IPS DF 4.7 (cell line): ENCODE data around the gene RNF115.
"Not testable (repeated sequence)": the region's sequence is repeated elsewhere in the genome, so short reads cannot be mapped to it uniquely, and the experiment has no call there.

Experiments used
- DNase-seq: peaks from one replicate; pipeline ENCODE4 v3.0.0-alpha.2; 2013; ENCODE audit warnings: low spot score; ENCODE audit errors: extremely low read depth

The RNF115 gene

DNA sequence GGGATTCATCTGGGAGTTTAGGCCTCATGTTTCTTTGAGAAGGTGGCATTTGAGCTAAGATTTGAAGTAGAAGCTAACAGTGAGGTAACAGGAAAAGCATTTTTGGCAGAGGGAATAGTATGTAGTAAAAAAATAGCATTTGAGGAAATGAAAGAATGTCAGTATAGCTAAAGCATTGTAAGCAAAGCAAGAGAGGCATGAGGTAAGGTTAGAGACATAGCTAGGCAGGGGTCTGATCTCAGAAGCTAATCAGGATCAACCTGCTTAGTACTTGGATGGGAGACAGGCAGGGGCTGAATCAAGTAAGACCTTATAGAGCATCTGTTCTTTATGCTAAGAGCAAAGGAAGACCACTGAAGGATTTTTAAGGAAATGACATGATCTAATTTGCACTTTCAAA is 4.1 kb upstream of the RNF115 start:
- no peak for DNase-seq

DNA sequence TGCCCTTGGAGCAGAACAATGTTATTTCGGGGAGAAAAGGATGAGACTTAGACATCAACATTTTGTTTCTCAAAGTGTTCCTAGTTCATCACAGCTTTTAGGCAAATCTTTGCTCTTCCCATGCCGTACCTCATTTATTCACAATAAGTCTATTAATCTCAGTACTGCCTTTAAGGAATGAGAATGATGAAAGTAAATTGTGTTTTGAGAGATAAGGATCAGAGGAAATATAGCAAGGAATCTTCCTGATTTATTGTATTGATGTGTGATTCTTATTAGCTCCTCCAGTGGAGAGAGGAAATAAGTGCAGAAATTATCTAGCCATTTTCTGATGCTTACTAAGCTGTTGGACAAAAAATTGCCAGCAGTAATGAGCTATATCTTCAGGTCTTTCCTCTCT is 2.1 kb upstream of the RNF115 start:
- no peak for DNase-seq

DNA sequence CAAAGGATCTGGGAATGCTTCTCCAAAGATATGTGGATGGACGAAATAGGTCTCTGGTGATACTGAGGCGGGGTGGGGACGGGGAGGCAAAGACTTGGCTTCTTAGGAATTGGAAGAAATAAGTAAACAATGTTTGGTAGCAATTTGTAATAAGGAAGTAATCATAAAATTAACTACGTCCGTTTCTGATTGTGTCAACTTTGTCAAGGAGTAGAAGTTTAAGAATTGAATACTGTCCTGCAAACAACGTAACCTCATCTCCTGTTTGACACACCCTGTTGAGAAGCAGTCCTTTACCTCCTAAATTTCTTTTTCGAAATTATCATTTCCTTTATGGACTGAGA is 576 bp upstream of the RNF115 start:
- no peak for DNase-seq

- not testable (repeated sequence) for DNase-seq
Measured at GRCh38 chr1:145822779-145823331, 1.0 kb downstream of the RNF115 start.

DNA sequence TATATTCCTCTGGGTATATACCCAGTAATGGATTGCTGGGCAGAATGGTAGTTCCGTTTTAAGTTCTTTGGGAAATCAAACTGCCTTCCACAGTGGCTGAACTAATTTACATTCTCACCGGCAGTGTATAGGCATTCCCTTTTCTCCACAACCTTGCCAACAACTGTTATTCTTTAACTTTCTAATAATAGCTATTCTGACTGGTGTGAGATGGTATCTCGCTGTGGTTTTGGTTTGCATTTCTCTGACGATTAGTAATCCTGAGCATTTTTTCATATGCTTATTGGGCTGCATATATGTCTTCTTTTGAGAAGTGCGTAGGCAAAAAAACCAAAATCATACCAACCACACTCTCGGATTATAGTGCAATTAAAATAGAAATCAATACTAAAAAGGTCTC is 5.8 kb downstream of the RNF115 start:
- DNase-seq: not testable (repeated sequence)

DNA sequence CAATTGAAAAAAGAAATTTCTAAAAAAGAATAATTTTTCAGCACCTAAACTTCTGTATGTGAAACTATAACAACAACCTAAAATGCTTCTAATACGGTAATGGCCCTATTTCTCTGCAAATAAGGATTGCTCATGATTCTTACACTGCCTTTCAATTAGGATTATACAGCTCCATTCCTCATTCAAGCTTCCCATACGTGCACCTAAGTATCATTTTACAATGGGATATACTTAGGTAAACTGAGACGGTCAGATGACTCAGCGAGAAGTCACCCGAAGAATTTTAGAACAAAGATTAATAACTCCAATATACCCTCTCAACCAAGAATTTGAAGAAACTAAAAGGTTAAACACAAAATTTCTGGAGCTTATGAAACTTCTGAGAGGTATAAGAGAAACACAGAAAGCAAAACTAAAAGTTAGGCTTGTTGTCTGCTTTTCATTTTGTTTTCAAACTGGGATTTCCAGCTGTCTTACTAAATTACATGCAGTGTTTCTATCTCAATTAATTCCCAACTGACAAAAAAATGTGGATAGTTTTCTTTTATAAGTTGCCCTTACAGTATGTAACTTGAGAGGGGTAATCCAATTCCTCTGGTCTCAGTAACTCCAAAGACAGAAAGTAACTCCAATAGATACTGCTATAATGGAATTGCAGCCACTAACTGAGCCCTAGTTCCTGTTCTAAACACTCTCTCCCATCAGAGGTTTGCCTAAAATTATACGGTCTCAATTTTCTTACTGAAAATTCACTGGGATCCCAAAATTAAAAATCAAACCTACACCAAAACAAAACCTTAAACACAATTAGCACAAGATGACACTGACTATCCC is 10.7 kb downstream of the RNF115 start:
- not testable (repeated sequence) for DNase-seq

- no peak for DNase-seq
Measured at GRCh38 chr1:145806844-145807243, 17.1 kb downstream of the RNF115 start.

DNA sequence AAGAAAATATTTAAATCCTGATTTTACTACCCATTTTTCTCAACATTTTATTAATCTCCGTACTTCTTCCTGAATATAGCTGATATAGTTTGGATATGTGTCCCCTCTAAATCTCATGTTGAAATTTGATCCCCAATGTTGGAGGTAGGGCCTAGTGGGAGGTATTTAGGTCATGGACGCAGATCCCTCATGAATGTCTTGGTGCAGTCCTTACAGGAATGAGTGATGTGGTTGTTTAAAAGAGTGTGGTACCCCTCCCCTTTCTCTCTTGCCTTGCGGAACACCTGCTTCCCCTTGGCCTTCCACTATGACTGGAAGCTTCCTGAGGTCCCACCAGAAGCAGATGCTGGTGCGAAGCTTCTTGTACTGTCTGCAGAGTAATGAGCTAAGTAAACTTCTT is 17.5 kb downstream of the RNF115 start:
- DNase-seq: no peak

DNA sequence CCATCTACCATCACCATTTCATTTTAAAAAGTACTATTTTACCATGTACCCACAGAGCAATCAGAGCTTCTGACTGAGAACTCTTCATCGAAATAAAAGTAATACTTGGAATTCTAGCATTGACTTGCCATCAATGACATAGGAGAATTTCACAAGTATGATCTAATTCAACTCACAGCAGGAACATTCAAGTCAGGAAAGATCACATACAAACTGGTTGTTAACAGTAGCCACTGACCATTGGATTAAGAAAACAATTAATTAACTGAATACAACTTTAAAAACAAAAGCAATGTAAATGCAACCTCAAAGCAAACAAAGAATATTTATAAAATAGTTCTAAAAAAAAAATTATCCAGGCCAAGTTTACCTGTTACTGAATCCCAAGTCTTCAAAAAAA is 18.8 kb downstream of the RNF115 start:
- DNase-seq: no peak

GRCh38 chr1:145804235-145805045 is 19.5 kb downstream of the RNF115 start:
- DNase-seq: no peak

DNA sequence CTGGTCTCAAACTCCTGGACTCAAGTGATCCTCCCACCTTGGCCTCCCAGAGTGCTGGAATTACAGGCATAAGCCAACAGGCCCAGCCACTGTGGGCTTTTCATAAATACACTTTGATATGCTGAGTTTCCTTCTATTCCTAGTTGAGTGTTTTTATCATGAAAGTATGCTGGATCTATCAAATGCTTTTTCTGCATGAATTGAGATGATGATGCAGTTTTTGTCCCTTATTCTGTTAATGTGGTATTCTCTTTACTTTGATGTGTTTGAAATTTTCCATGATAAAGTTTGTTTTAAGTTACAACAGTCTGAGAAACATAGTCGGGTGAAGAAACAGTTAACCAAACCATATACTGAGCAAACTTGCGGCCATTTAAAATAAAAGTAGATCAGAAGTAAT is 24.1 kb downstream of the RNF115 start:
- DNase-seq: no peak

- DNase-seq: no peak
Measured at GRCh38 chr1:145796753-145797152, 27.1 kb downstream of the RNF115 start.

GRCh38 chr1:145795257-145795881 is 28.5 kb downstream of the RNF115 start:
- no peak for DNase-seq

- DNase-seq: no peak
Measured at GRCh38 chr1:145792484-145792883, 31.4 kb downstream of the RNF115 start.

- DNase-seq: not testable (repeated sequence)
Measured at GRCh38 chr1:145791860-145792259, 32.0 kb downstream of the RNF115 start.

- no peak for DNase-seq
Measured at GRCh38 chr1:145788580-145788979, 35.3 kb downstream of the RNF115 start.

- DNase-seq: no peak
Measured at GRCh38 chr1:145786271-145786670, 37.6 kb downstream of the RNF115 start.

- no peak for DNase-seq
Measured at GRCh38 chr1:145785547-145785946, 38.3 kb downstream of the RNF115 start.

- no peak for DNase-seq
Measured at GRCh38 chr1:145784409-145784808, 39.5 kb downstream of the RNF115 start.

- DNase-seq: no peak
Measured at GRCh38 chr1:145782272-145783099, 41.4 kb downstream of the RNF115 start.

- DNase-seq: no peak
Measured at GRCh38 chr1:145778146-145778540, 45.8 kb downstream of the RNF115 start.
